Neural cell (in vitro differentiated cells): ENCODE results near the gene EHD4.

Experiments used
- EZH2 ChIP-seq: fragments of 200-600, 300-800 bp; shearing (Covaris generic), sonication (generic); IDR thresholded peaks from 2 replicates; pipeline ENCODE4 v1.6.1; 2014; ENCODE audit warnings: antibody characterized with exemption, low read length, borderline replicate concordance, mild to moderate bottlenecking; ENCODE audit not compliant: insufficient read depth, poor library complexity, severe bottlenecking
- POLR2AphosphoS5 ChIP-seq: IDR thresholded peaks from 2 replicates; pipeline ENCODE4 v1.6.1; 2012
- TAF1 ChIP-seq: IDR thresholded peaks from 2 replicates; pipeline ENCODE4 v1.6.1; 2012; ENCODE audit warnings: low read depth
- TF ChIP-seq, protein P1 (sequence below): fragments of 450-650 bp; IDR thresholded peaks from 2 replicates; pipeline ENCODE4 v1.5.1; 2014; ENCODE audit warnings: antibody characterized with exemption, mild to moderate bottlenecking, moderate library complexity; ENCODE audit not compliant: poor library complexity, severe bottlenecking

GRCh38 chr15:41982133-41982930 is 10.0 kb upstream of the EHD4 start:
- TF ChIP-seq EZH2 (no peak), POLR2AphosphoS5 (no peak), TAF1 (no peak)
- TF ChIP-seq, protein P1, sequence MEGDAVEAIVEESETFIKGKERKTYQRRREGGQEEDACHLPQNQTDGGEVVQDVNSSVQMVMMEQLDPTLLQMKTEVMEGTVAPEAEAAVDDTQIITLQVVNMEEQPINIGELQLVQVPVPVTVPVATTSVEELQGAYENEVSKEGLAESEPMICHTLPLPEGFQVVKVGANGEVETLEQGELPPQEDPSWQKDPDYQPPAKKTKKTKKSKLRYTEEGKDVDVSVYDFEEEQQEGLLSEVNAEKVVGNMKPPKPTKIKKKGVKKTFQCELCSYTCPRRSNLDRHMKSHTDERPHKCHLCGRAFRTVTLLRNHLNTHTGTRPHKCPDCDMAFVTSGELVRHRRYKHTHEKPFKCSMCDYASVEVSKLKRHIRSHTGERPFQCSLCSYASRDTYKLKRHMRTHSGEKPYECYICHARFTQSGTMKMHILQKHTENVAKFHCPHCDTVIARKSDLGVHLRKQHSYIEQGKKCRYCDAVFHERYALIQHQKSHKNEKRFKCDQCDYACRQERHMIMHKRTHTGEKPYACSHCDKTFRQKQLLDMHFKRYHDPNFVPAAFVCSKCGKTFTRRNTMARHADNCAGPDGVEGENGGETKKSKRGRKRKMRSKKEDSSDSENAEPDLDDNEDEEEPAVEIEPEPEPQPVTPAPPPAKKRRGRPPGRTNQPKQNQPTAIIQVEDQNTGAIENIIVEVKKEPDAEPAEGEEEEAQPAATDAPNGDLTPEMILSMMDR: no peak
